Transverse colon (tissue), 4 donors: ENCODE measurements around the gene KCNJ16. TPM values are rescaled to one million over a fixed set of nuclear protein-coding genes. Genes with fewer than 3 reads are reported as not detected.

Experiments used
- DNase-seq: peaks from one replicate; pipeline ENCODE4 v3.0.0-alpha.2; 2019
- H3K27ac ChIP-seq, 4 donors: fragments of 200-600 bp; sonication (generic); 2 replicates each; pipeline ENCODE4 v1.5.1; 2016 to 2018; ENCODE audit warnings: inconsistent platforms in 4 of 4
- H3K27me3 ChIP-seq: fragments of 200-600 bp; sonication (generic); 2 replicates; pipeline ENCODE4 v1.5.1; 2017; ENCODE audit warnings: inconsistent platforms
- H3K36me3 ChIP-seq, 4 donors: fragments of 200-600 bp; sonication (generic); 2 replicates each; pipeline ENCODE4 v1.5.1; 2017 to 2019; ENCODE audit warnings: inconsistent platforms in 4 of 4
- H3K4me1 ChIP-seq, 4 donors: fragments of 200-600 bp; sonication (generic); 2 replicates each; pipeline ENCODE4 v1.5.1; 2017 to 2020; ENCODE audit warnings: inconsistent platforms in 4 of 4
- H3K4me3 ChIP-seq, 4 donors: fragments of 200-600 bp; sonication (generic); 1 replicate in 1 of 4; 2 replicates in 3 of 4; pipeline versions ENCODE4 v1.5.1 to v1.6.1; 2017 to 2019; ENCODE audit warnings: inconsistent platforms in 4 of 4
- H3K9me3 ChIP-seq, 2 donors: fragments of 200-600 bp; sonication (generic); 2 replicates each; pipeline ENCODE4 v1.5.1; 2017 to 2019; ENCODE audit warnings: inconsistent platforms in 2 of 2
- CTCF ChIP-seq, 5 experiments: fragments of 200-600 bp in 3 of 5; fragments of 450-650 bp in 2 of 5; sonication (generic) in 3 of 5; IDR thresholded peaks; 1 replicate in 2 of 5; 2 replicates in 3 of 5; pipeline ENCODE4 v1.5.1; 2016 to 2017; ENCODE audit warnings: antibody characterized with exemption in 5 of 5, inconsistent platforms in 3 of 5, mild to moderate bottlenecking in 2 of 5, moderate library complexity in 1 of 5
- EP300 ChIP-seq: sonication (generic); formaldehyde crosslinking; IDR thresholded peaks from one replicate; pipeline ENCODE4 v1.6.1; 2017; ENCODE audit warnings: antibody characterized with exemption, low read depth
- POLR2A ChIP-seq: fragments of 450-650 bp; IDR thresholded peaks from one replicate; pipeline ENCODE4 v1.6.1; 2016; ENCODE audit warnings: antibody characterized with exemption, mild to moderate bottlenecking, moderate library complexity
- POLR2AphosphoS5 ChIP-seq, 3 donors: sonication (generic); formaldehyde crosslinking; IDR thresholded peaks; one replicate each; pipeline ENCODE4 v1.6.1; 2016; ENCODE audit warnings: antibody characterized with exemption in 3 of 3
- WGBS, 2 donors: methylation state at CpG; one replicate each; pipeline ENCODE4 v1.1.5; 2018; ENCODE audit warnings: low coverage in 1 of 2; 5-methylcytosine and 5-hydroxymethylcytosine counted together
- in situ Hi-C, 4 donors: fragments of 200-750 bp; cut with MboI; loops; one replicate each; pipeline versions ENCODE4 v1.15.0 to v1.15.1; 2017; ENCODE audit warnings: low sequenced_read_pairs in 3 of 4, low pct_ligation_motif_present in 1 of 4, low pct_unique_long_range_greater_than_20kb in 1 of 4
- intact Hi-C: fragments of 100-400 bp; cut with DNase I; formaldehyde crosslinking; loops from one replicate; pipeline ENCODE4 v1.15.1; 2023; ENCODE audit warnings: low total_unique reads
- total RNA-seq, 4 donors: library from RNA; depleted of rRNA; stranded (reverse); fragments of >200 nt; gene quantifications; one replicate each; pipeline ENCODE4 v1.1.0, GENCODE V29; 2016

Gene KCNJ16
- total RNA-seq, 4 donors from 2014 or later = 0.27 TPM; not detected in 3

GRCh38 chr17:70059071-70059470 is 16.0 kb upstream of the KCNJ16 start:
- intact Hi-C loops = no loop called here
- in situ Hi-C loops = no loop called here
- no peak overlapping the region for H3K27ac ChIP-seq

GRCh38 chr17:70059649-70060048 is 15.4 kb upstream of the KCNJ16 start:
- no peak for TF ChIP-seq POLR2A
- TF ChIP-seq CTCF (IDR thresholded peaks at IDR 0.05) = no peak
- TF ChIP-seq POLR2AphosphoS5 (IDR thresholded peaks at IDR 0.05) = no peak
- TF ChIP-seq EP300 = no peak
- no peaks in the 10 kb centered on the region for H3K4me1 ChIP-seq
- intact Hi-C loops = no loop called here
- WGBS, 2 donors = 78 to 81% methylated on average over 4 of the region's 4 CpGs
- H3K27ac ChIP-seq = no peak overlapping the region
- no peaks in the 10 kb centered on the region for H3K27me3 ChIP-seq
- H3K9me3 ChIP-seq = no peaks in the 10 kb centered on the region
- no peak overlapping the region for H3K4me3 ChIP-seq
- in situ Hi-C loops = no loop called here
- no peaks in the 10 kb centered on the region for H3K36me3 ChIP-seq
- no peak for DNase-seq

More at GRCh38 chr17:70059071-70059470, 16.0 kb upstream of the KCNJ16 start:
- no peak for TF ChIP-seq CTCF (IDR thresholded peaks at IDR 0.05)
- TF ChIP-seq EP300 = no peak
- no peak for TF ChIP-seq POLR2A
- no peak for TF ChIP-seq POLR2AphosphoS5 (IDR thresholded peaks at IDR 0.05)
- no peak for DNase-seq
- Histone ChIP-seq H3K27me3 (no peaks in the 10 kb centered on the region), H3K9me3 (no peaks in the 10 kb centered on the region), H3K36me3 (no peaks in the 10 kb centered on the region), H3K4me3 (no peak overlapping the region), H3K4me1 (peaks cover 0 to 1% (median 0%) of the 10 kb centered on the region in 4 donors)
- WGBS, 2 donors = 58 to 64% methylated on average over 3 to 4 of the region's 4 CpGs

- Histone ChIP-seq H3K4me1 (no peaks in the 10 kb centered on the region), H3K4me3 (no peak overlapping the region), H3K36me3 (no peaks in the 10 kb centered on the region), H3K9me3 (no peaks in the 10 kb centered on the region), H3K27me3 (no peaks in the 10 kb centered on the region), H3K27ac (no peak overlapping the region)
- whole genome bisulfite sequencing, 2 donors = 69 to 70% methylated on average over 2 of the region's 2 CpGs
- in situ Hi-C loops (no loop called here), intact Hi-C loops (no loop called here)
- DNase-seq = no peak
- TF ChIP-seq EP300 = no peak
- no peak for TF ChIP-seq CTCF (IDR thresholded peaks at IDR 0.05)
- no peak for TF ChIP-seq POLR2AphosphoS5 (IDR thresholded peaks at IDR 0.05)
- no peak for TF ChIP-seq POLR2A
Measured at GRCh38 chr17:70060415-70060814, 14.6 kb upstream of the KCNJ16 start.

- H3K9me3 ChIP-seq = no peaks in the 10 kb centered on the region
- TF ChIP-seq POLR2A = no peak
- TF ChIP-seq EP300 = no peak
- TF ChIP-seq CTCF (IDR thresholded peaks at IDR 0.05) = no peak
- no peak for TF ChIP-seq POLR2AphosphoS5 (IDR thresholded peaks at IDR 0.05)
- in situ Hi-C loops = no loop called here
- no peaks in the 10 kb centered on the region for H3K36me3 ChIP-seq
- intact Hi-C loops = no loop called here
- 59 to 65% methylated on average over 4 to 5 of the region's 5 CpGs for WGBS, 2 donors
- no peak overlapping the region for H3K4me3 ChIP-seq
- H3K4me1 ChIP-seq = no peaks in the 10 kb centered on the region
- DNase-seq = no peak
- H3K27ac ChIP-seq = no peak overlapping the region
- H3K27me3 ChIP-seq = no peaks in the 10 kb centered on the region
Measured at GRCh38 chr17:70067134-70067533, 7.9 kb upstream of the KCNJ16 start.
